ENCODE results near the gene RAB25.

GRCh38 chr1:156054500-156055280 lies 6.3 kb upstream of the RAB25 start, which contains the start of gene LAMTOR2:
- TF ChIP-seq, protein P1, sequence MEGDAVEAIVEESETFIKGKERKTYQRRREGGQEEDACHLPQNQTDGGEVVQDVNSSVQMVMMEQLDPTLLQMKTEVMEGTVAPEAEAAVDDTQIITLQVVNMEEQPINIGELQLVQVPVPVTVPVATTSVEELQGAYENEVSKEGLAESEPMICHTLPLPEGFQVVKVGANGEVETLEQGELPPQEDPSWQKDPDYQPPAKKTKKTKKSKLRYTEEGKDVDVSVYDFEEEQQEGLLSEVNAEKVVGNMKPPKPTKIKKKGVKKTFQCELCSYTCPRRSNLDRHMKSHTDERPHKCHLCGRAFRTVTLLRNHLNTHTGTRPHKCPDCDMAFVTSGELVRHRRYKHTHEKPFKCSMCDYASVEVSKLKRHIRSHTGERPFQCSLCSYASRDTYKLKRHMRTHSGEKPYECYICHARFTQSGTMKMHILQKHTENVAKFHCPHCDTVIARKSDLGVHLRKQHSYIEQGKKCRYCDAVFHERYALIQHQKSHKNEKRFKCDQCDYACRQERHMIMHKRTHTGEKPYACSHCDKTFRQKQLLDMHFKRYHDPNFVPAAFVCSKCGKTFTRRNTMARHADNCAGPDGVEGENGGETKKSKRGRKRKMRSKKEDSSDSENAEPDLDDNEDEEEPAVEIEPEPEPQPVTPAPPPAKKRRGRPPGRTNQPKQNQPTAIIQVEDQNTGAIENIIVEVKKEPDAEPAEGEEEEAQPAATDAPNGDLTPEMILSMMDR (IDR thresholded peaks at IDR 0.05): peak in 1 of 12 donors; percentile 10
- peak in 1 of 2 donors; percentile 78 for TF ChIP-seq POLR2A (IDR thresholded peaks at IDR 0.05)

All from heart left ventricle (tissue), 13 donors.